ENCODE results near the gene C19orf18.

Gene C19orf18

GRCh38 chr19:57974434-57974833 lies at the start of gene C19orf18:
Gene C19orf18 (minus strand): TSS chr19:57974534. CDS start chr19:57974432, 102 bp downstream.
- Mint-ChIP-seq H3K4me3 (no peak within 1 kb of the TSS), H3K27me3 (ENCODE audit: low read depth, poor library complexity) (peaks cover 6% of the 10 kb centered on the region), H3K36me3 (ENCODE audit: low read depth) (peaks cover 86% of the 10 kb centered on the region), H3K9me3 (peaks cover 96% of the 10 kb centered on the region), H3K4me1 (no peaks in the 10 kb centered on the region), H3K27ac (no peak within 1 kb of the TSS)
- no peak for TF ChIP-seq CTCF (IDR thresholded peaks at IDR 0.05)
- no peak for DNase-seq

- no peaks in the 10 kb centered on the region for H3K4me1 Mint-ChIP-seq
- H3K9me3 Mint-ChIP-seq = peaks cover 95% of the 10 kb centered on the region
- no peak overlapping the region for H3K27ac Mint-ChIP-seq
Observed at GRCh38 chr19:58022283-58022660, 47.9 kb upstream of the C19orf18 start.

GRCh38 chr19:58021541-58022282 lies 47.4 kb upstream of the C19orf18 start:
- Mint-ChIP-seq H3K9me3 (peaks cover 95% of the 10 kb centered on the region), H3K27ac (no peak overlapping the region), H3K4me3 (no peak overlapping the region), H3K4me1 (no peaks in the 10 kb centered on the region), H3K27me3 (ENCODE audit: low read depth, poor library complexity) (peaks cover 3% of the 10 kb centered on the region), H3K36me3 (ENCODE audit: low read depth) (peaks cover 10% of the 10 kb centered on the region)
- DNase-seq = no peak
- no peak for TF ChIP-seq CTCF (IDR thresholded peaks at IDR 0.05)

More at GRCh38 chr19:58022283-58022660, 47.9 kb upstream of the C19orf18 start:
- Mint-ChIP-seq H3K4me3 (no peak overlapping the region), H3K27me3 (ENCODE audit: low read depth, poor library complexity) (peaks cover under 1% of the 10 kb centered on the region), H3K36me3 (ENCODE audit: low read depth) (peaks cover 6% of the 10 kb centered on the region)
- no peak for DNase-seq
- no peak for TF ChIP-seq CTCF (IDR thresholded peaks at IDR 0.05)

GRCh38 chr19:58020129-58020528 lies 45.8 kb upstream of the C19orf18 start:
- TF ChIP-seq CTCF (IDR thresholded peaks at IDR 0.05) = no peak
- no peak for DNase-seq
- H3K27me3 Mint-ChIP-seq (ENCODE audit: low read depth, poor library complexity) = peaks cover 3% of the 10 kb centered on the region

GRCh38 chr19:58014141-58014540 lies 39.8 kb upstream of the C19orf18 start:
- H3K27ac Mint-ChIP-seq = no peak overlapping the region
- H3K4me3 Mint-ChIP-seq = no peak overlapping the region
- TF ChIP-seq CTCF (IDR thresholded peaks at IDR 0.05) = no peak
- DNase-seq = no peak
- H3K36me3 Mint-ChIP-seq (ENCODE audit: low read depth) = peaks cover 52% of the 10 kb centered on the region
- peaks cover 90% of the 10 kb centered on the region for H3K9me3 Mint-ChIP-seq
- peaks cover 3% of the 10 kb centered on the region for H3K27me3 Mint-ChIP-seq (ENCODE audit: low read depth, poor library complexity)
- H3K4me1 Mint-ChIP-seq = no peaks in the 10 kb centered on the region

More at GRCh38 chr19:58020129-58020528, 45.8 kb upstream of the C19orf18 start:
- Mint-ChIP-seq H3K9me3 (peaks cover 94% of the 10 kb centered on the region), H3K4me3 (no peak overlapping the region), H3K36me3 (ENCODE audit: low read depth) (peaks cover 15% of the 10 kb centered on the region), H3K27ac (no peak overlapping the region), H3K4me1 (no peaks in the 10 kb centered on the region)

- Mint-ChIP-seq H3K4me1 (no peaks in the 10 kb centered on the region), H3K9me3 (peaks cover 95% of the 10 kb centered on the region), H3K4me3 (no peak overlapping the region), H3K27ac (no peak overlapping the region), H3K36me3 (ENCODE audit: low read depth) (peaks cover 79% of the 10 kb centered on the region), H3K27me3 (ENCODE audit: low read depth, poor library complexity) (no peaks in the 10 kb centered on the region)
- no peak for DNase-seq
- no peak for TF ChIP-seq CTCF (IDR thresholded peaks at IDR 0.05)
Observed at GRCh38 chr19:58010507-58010906, 36.2 kb upstream of the C19orf18 start.
